ENCODE data around the gene C3orf18.

GRCh38 chr3:50608278-50608677 is 40.7 kb upstream of the C3orf18 start:
- no peak for TF ChIP-seq CTCF (IDR thresholded peaks at IDR 0.05; ENCODE audit: low read depth, low read length)
- no peak for TF ChIP-seq EZH2phosphoT487 (IDR thresholded peaks at IDR 0.05; ENCODE audit: low read depth)
